Femur (tissue), 1 donor: ENCODE measurements around the gene MIF4GD.
A peak's percentile ranks its signal among the peaks of the same experiment; 100 is the strongest.
"Not testable (repeated sequence)": the region's sequence is repeated elsewhere in the genome, so short reads cannot be mapped to it uniquely, and the experiment has no call there.

ENCODE experiments used
- DNase-seq: peaks from one replicate; pipeline ENCODE4 v3.0.0-alpha.2; 2017

MIF4GD gene

GRCh38 chr17:75270966-75271232, at the start of gene MIF4GD:
Gene MIF4GD (minus strand): TSS chr17:75271231. CDS start chr17:75270195, 1,036 bp downstream.
- no peak for DNase-seq

GRCh38 chr17:75319904-75320691, 49.1 kb upstream of the MIF4GD start:
- DNase-seq = no peak

- DNase-seq = no peak
Measured at GRCh38 chr17:75318615-75319222, 47.7 kb upstream of the MIF4GD start.

- DNase-seq = no peak
Measured at GRCh38 chr17:75318211-75318610, 47.2 kb upstream of the MIF4GD start.

- no peak for DNase-seq
Measured at GRCh38 chr17:75317671-75318070, 46.6 kb upstream of the MIF4GD start.

GRCh38 chr17:75316253-75316652, 45.2 kb upstream of the MIF4GD start:
- DNase-seq = no peak

- DNase-seq = no peak
Measured at GRCh38 chr17:75315541-75316243, 44.7 kb upstream of the MIF4GD start.

GRCh38 chr17:75313941-75314551, 43.0 kb upstream of the MIF4GD start:
- no peak for DNase-seq

GRCh38 chr17:75308732-75309629, 38.0 kb upstream of the MIF4GD start:
- no peak for DNase-seq

GRCh38 chr17:75307957-75308731, 37.1 kb upstream of the MIF4GD start:
- DNase-seq = no peak

GRCh38 chr17:75301502-75302206, 30.6 kb upstream of the MIF4GD start:
- DNase-seq = no peak

- DNase-seq = no peak
Measured at GRCh38 chr17:75301049-75301448, 30.0 kb upstream of the MIF4GD start.

- no peak for DNase-seq
Measured at GRCh38 chr17:75300280-75300679, 29.2 kb upstream of the MIF4GD start.

- DNase-seq = no peak
Measured at GRCh38 chr17:75295201-75296158, 24.4 kb upstream of the MIF4GD start.

- DNase-seq = not testable (repeated sequence)
Measured at GRCh38 chr17:75292810-75293448, 21.9 kb upstream of the MIF4GD start.

GRCh38 chr17:75289832-75290337, 18.9 kb upstream of the MIF4GD start:
- DNase-seq = peak; percentile 59

- peak; percentile 99 for DNase-seq
Measured at GRCh38 chr17:75289115-75289831, 18.2 kb upstream of the MIF4GD start, which contains the start of gene SLC25A19. Gene SLC25A19 (minus strand): TSS chr17:75289433. CDS start chr17:75286764, 2,669 bp downstream.

- peak; percentile 43 for DNase-seq
Measured at GRCh38 chr17:75288770-75289114, 17.7 kb upstream of the MIF4GD start.
